ENCODE results near the gene TSGA10IP. TPM values are rescaled to one million over a fixed set of nuclear protein-coding genes. Genes with fewer than 3 reads are reported as not detected.

TSGA10IP gene
- total RNA-seq, 1 donor from 2014 or later: not detected

DNA sequence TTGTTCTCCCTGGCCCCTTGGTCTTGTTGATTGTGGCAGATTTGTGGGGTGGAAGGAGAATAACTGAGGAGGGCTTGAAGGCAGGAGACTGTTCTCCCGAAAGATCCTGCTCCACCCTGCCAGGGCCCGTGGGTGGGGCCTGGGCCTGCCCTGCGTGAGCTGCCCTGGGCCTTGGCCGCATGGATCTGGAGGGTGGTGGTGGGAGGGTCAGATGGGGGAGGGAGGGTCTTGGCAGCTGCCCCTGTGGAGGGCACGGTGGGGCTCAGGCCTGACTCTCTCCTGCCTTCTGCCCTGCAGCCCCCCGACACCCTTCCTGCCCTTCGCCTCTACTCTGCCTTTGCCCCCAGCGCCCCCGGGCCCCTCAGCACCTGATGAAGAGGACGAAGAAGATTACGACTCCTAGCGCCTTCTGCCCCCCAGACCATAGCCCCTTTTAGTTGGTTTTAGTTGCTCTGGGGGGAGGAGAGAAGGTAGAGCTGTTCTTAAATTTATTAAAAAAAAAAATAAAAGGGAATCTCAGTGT is 24.2 kb upstream of the TSGA10IP start:
- Mint-ChIP-seq H3K9me3 (no peaks in the 10 kb centered on the region), H3K27me3 (no peaks in the 10 kb centered on the region), H3K4me3 (peak overlapping the region; percentile 96), H3K27ac (peak overlapping the region; percentile 45), H3K4me1 (peaks cover 23% of the 10 kb centered on the region), H3K36me3 (ENCODE audit: low read depth) (peaks cover 30% of the 10 kb centered on the region)
- intact Hi-C loops (cut with micrococcal nuclease): no loop called here
- DNase-seq: no peak

GRCh38 chr11:65921876-65922275 is 23.4 kb upstream of the TSGA10IP start:
- H3K4me1 Mint-ChIP-seq: peaks cover 19% of the 10 kb centered on the region

GRCh38 chr11:65922565-65922964 is 22.7 kb upstream of the TSGA10IP start:
- H3K36me3 Mint-ChIP-seq (ENCODE audit: low read depth): peaks cover 27% of the 10 kb centered on the region
- H3K4me1 Mint-ChIP-seq: peaks cover 21% of the 10 kb centered on the region
- H3K4me3 Mint-ChIP-seq: no peak overlapping the region
- H3K27ac Mint-ChIP-seq: no peak overlapping the region
- intact Hi-C loops (cut with micrococcal nuclease): no loop called here
- H3K27me3 Mint-ChIP-seq: no peaks in the 10 kb centered on the region
- H3K9me3 Mint-ChIP-seq: no peaks in the 10 kb centered on the region
- DNase-seq: no peak

More at GRCh38 chr11:65921876-65922275, 23.4 kb upstream of the TSGA10IP start:
- Mint-ChIP-seq H3K9me3 (no peaks in the 10 kb centered on the region), H3K27me3 (no peaks in the 10 kb centered on the region), H3K4me3 (no peak overlapping the region), H3K27ac (no peak overlapping the region), H3K36me3 (ENCODE audit: low read depth) (peaks cover 27% of the 10 kb centered on the region)
- intact Hi-C loops (cut with micrococcal nuclease): no loop called here
- DNase-seq: no peak

- H3K9me3 Mint-ChIP-seq: no peaks in the 10 kb centered on the region
- H3K27me3 Mint-ChIP-seq: no peaks in the 10 kb centered on the region
- no peak for DNase-seq
- no peak overlapping the region for H3K4me3 Mint-ChIP-seq
- peaks cover 21% of the 10 kb centered on the region for H3K36me3 Mint-ChIP-seq (ENCODE audit: low read depth)
- H3K4me1 Mint-ChIP-seq: peaks cover 34% of the 10 kb centered on the region
- H3K27ac Mint-ChIP-seq: no peak overlapping the region
- intact Hi-C loops (cut with micrococcal nuclease): no loop called here
Observed at GRCh38 chr11:65925397-65925796, 19.9 kb upstream of the TSGA10IP start.

DNA sequence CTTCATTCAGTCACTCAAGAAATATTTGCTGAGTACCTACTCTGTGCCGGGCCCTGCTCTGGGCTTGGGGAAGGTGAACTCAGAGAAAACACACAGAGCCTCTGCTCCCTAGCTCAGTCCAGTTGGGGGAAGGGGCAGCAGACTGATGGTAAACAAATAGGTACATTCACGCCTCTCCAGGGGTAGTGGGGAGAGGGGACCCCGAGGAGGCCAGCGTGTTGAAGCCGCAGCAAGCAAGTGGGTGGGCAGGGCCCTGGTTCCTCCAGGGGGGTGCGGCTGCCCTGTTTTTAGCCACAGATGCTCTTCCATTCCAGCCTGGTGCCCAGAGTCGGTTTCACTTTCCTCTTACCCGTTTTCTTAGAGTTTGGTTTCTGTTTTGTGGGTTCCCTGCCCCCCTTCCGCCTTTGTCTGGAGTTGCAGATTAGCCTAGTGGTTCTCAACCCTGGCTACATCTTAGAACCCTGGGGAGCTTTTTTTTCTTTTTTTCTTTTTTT is 17.3 kb upstream of the TSGA10IP start:
- no peaks in the 10 kb centered on the region for H3K9me3 Mint-ChIP-seq
- intact Hi-C loops (cut with micrococcal nuclease): loop anchor here (1.0 kb wide), 3 partner anchors 9 to 40 kb away; partner anchors contain the start of genes C11orf68, DRAP1, FIBP and SART1
- DNase-seq: peak; percentile 94
- H3K36me3 Mint-ChIP-seq (ENCODE audit: low read depth): peaks cover 5% of the 10 kb centered on the region
- H3K4me3 Mint-ChIP-seq: peak overlapping the region; percentile 81
- H3K27ac Mint-ChIP-seq: peak overlapping the region; percentile 97
- peaks cover 42% of the 10 kb centered on the region for H3K4me1 Mint-ChIP-seq
- H3K27me3 Mint-ChIP-seq: no peaks in the 10 kb centered on the region

DNA sequence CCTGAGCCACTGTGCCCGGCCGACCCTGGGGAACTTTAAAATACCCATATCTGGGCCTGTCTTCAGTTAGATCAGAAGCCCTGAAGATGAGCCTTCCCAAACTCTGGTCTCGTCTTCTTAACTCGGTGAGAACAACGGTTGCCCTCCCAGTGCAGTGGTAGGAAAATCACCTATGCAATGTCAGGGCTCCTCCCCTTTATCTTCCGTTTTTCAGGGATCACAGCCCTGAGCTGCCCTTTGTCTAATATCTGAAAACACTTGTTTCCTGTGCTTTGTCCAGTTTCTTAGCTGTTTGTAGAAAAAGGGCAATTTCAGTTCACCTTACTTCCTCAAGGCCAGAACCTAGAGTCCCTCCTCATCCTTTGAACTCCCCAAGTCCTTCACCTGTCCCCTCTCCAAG is 16.6 kb upstream of the TSGA10IP start:
- Mint-ChIP-seq H3K4me3 (peak overlapping the region; percentile 81), H3K27me3 (no peaks in the 10 kb centered on the region), H3K36me3 (ENCODE audit: low read depth) (no peaks in the 10 kb centered on the region), H3K9me3 (no peaks in the 10 kb centered on the region), H3K27ac (peak overlapping the region; percentile 97), H3K4me1 (peaks cover 42% of the 10 kb centered on the region)
- no peak for DNase-seq
- intact Hi-C loops (cut with micrococcal nuclease): loop anchor here (1.0 kb wide), 3 partner anchors 9 to 40 kb away; partner anchors contain the start of genes C11orf68, DRAP1, FIBP and SART1

GRCh38 chr11:65931773-65932557 is 13.3 kb upstream of the TSGA10IP start:
- no peaks in the 10 kb centered on the region for H3K27me3 Mint-ChIP-seq
- peaks cover 36% of the 10 kb centered on the region for H3K4me1 Mint-ChIP-seq
- DNase-seq: no peak
- peak overlapping the region; percentile 75 for H3K27ac Mint-ChIP-seq
- H3K4me3 Mint-ChIP-seq: no peak overlapping the region
- no peaks in the 10 kb centered on the region for H3K36me3 Mint-ChIP-seq (ENCODE audit: low read depth)
- H3K9me3 Mint-ChIP-seq: no peaks in the 10 kb centered on the region
- intact Hi-C loops (cut with micrococcal nuclease): no loop called here

- no peak overlapping the region for H3K27ac Mint-ChIP-seq
- no peaks in the 10 kb centered on the region for H3K9me3 Mint-ChIP-seq
- H3K36me3 Mint-ChIP-seq (ENCODE audit: low read depth): no peaks in the 10 kb centered on the region
- peaks cover 31% of the 10 kb centered on the region for H3K4me1 Mint-ChIP-seq
- DNase-seq: no peak
- intact Hi-C loops (cut with micrococcal nuclease): no loop called here
- H3K4me3 Mint-ChIP-seq: no peak overlapping the region
- H3K27me3 Mint-ChIP-seq: no peaks in the 10 kb centered on the region
Observed at GRCh38 chr11:65932558-65932919, 12.7 kb upstream of the TSGA10IP start.

DNA sequence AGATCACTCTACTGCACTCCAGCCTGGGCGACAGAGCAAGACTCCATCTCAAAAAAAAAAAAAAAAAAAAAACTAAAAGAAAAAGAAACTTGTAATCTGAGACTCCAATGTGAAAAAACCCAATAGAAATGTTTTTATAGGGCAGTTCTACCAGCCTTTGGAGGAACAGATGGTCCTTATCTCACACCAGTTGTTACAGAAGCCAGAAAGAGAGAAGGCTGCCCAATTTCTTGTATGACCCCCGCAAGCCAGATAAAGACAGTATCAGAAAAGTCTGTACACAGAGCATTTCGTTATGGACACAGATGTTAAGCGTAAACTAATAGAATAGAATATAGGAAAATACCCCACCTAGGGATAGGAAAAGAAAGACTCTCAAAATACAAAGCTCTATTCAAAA is 11.3 kb upstream of the TSGA10IP start:
- DNase-seq: no peak
- intact Hi-C loops (cut with micrococcal nuclease): no loop called here
- no peaks in the 10 kb centered on the region for H3K9me3 Mint-ChIP-seq
- no peak overlapping the region for H3K4me3 Mint-ChIP-seq
- no peaks in the 10 kb centered on the region for H3K36me3 Mint-ChIP-seq (ENCODE audit: low read depth)
- no peak overlapping the region for H3K27ac Mint-ChIP-seq
- H3K4me1 Mint-ChIP-seq: peaks cover 16% of the 10 kb centered on the region
- no peaks in the 10 kb centered on the region for H3K27me3 Mint-ChIP-seq

DNA sequence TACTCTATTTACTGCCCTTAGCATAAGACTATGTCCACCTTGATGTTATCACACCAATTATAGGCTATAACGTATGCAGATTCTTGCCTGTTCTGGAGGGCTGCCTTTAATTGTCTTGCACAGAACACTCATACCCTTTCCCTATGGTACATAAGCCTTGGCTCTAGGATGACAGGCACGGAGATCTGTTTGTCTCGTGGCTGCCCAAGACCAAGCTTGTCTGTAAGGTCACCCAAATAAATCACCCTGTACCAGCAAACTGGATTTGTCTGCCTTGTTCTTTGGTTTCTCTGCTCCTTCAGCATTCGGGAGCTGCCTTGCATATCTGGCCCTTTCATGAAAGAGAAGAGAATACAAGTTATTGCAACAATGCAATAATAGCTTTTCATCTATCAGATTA is 7.5 kb upstream of the TSGA10IP start:
- intact Hi-C loops (cut with micrococcal nuclease): no loop called here
- no peak for DNase-seq
- Mint-ChIP-seq H3K27me3 (peaks cover 6% of the 10 kb centered on the region), H3K36me3 (ENCODE audit: low read depth) (no peaks in the 10 kb centered on the region), H3K4me1 (peaks cover 7% of the 10 kb centered on the region), H3K9me3 (no peaks in the 10 kb centered on the region), H3K27ac (no peak overlapping the region), H3K4me3 (no peak overlapping the region)

DNA sequence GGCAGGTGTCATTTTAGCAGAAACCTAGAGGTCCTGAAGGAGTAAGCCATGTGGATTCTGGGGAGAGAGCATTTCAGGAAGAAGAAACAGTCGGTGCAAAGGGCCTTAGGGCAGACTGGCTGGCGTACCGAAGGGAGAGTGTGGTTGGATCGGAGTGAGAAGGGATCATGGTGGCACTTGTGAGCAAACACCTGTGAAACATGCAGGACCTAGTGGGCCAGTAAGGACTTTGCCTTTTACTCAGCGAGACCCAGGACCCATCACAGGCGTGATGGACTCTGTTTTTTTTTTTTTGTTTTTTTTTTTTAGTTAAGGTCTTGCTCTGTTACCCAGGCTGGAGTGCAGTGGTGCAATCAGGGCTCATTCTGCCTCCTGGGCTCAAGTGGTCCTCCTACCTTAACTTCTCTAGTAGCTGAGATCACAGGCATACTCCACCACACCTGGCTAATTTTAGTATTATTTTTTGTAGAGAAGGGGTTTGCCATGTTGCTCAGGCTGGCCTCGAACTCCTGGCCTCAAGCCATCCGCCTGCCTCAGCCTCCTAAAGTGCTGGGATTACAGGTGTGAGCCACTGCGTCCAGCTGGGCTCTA is 3.5 kb upstream of the TSGA10IP start:
- peaks cover 7% of the 10 kb centered on the region for H3K4me1 Mint-ChIP-seq
- no peaks in the 10 kb centered on the region for H3K36me3 Mint-ChIP-seq (ENCODE audit: low read depth)
- no peak overlapping the region for H3K27ac Mint-ChIP-seq
- intact Hi-C loops (cut with micrococcal nuclease): no loop called here
- H3K9me3 Mint-ChIP-seq: no peaks in the 10 kb centered on the region
- no peak for DNase-seq
- H3K4me3 Mint-ChIP-seq: no peak overlapping the region
- peaks cover 6% of the 10 kb centered on the region for H3K27me3 Mint-ChIP-seq

DNA sequence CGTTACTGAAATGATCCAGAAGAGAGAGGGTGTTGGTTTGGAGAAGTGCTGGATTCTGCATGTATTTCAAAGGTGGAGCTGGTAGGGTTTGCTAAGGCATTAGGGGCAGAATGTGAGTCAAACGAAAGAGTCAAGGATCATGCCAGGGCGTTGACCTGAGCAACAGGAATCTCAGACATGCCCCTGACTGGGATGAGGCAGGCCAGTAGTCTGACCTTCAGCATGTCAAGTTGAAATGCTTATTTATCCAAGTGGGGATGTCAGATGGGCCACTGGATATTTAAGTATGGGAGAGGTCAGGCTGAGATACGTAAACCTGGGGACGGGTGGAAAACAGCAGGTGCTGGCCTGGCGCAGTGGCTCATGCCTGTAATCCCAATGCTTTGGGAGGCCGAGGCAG is 2.7 kb upstream of the TSGA10IP start:
- Mint-ChIP-seq H3K9me3 (no peaks in the 10 kb centered on the region), H3K4me1 (peaks cover 7% of the 10 kb centered on the region), H3K4me3 (no peak overlapping the region), H3K36me3 (ENCODE audit: low read depth) (no peaks in the 10 kb centered on the region), H3K27ac (no peak overlapping the region), H3K27me3 (peaks cover 6% of the 10 kb centered on the region)
- no peak for DNase-seq
- intact Hi-C loops (cut with micrococcal nuclease): no loop called here

DNA sequence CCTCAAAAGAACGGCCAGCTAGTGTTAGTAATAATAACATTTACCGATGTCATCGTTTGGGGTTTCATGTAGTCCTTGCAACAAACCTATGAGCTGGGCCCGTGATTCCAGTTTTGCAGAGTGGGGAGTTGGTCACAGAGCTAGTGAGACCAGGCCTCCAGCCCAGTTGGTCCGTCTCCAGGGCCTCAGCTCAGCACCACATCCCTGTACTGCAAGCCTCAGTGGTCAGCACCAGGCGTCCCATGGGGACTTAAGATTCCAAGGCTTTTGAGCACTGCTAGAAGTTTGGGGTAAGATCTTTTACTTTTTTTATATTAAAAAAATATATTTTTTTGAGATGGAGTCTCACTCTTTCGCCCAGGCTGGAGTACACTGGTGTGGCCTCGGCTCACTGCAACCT is 1.1 kb upstream of the TSGA10IP start:
- intact Hi-C loops (cut with micrococcal nuclease): no loop called here
- H3K4me3 Mint-ChIP-seq: no peak overlapping the region
- H3K36me3 Mint-ChIP-seq (ENCODE audit: low read depth): no peaks in the 10 kb centered on the region
- peaks cover 10% of the 10 kb centered on the region for H3K27me3 Mint-ChIP-seq
- peaks cover 7% of the 10 kb centered on the region for H3K4me1 Mint-ChIP-seq
- no peaks in the 10 kb centered on the region for H3K9me3 Mint-ChIP-seq
- H3K27ac Mint-ChIP-seq: no peak overlapping the region
- DNase-seq: no peak

DNA sequence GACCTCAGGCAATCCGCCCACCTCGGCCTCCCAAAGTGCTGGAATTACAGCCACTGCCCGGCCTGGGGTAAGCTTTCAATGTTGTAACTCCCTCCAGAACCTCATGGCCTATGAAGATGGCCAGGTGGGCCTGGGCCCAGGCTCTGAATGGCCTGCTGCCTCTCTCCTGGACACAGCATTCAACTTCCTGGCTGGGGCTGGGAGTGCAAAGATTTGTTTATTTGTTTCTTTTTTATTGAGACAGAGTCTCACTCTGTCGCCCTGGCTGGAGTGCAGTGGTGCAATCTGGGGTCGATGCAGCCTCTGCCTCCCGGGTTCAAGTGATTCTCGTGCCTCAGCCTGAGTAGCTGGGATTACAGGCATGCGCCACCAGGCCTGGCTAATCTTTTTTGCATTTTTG is 513 bp upstream of the TSGA10IP start:
- no peaks in the 10 kb centered on the region for H3K36me3 Mint-ChIP-seq (ENCODE audit: low read depth)
- H3K4me1 Mint-ChIP-seq: peaks cover 7% of the 10 kb centered on the region
- intact Hi-C loops (cut with micrococcal nuclease): no loop called here

More for the DNA sequence above, 513 bp upstream of the TSGA10IP start:
- Mint-ChIP-seq H3K4me3 (no peak overlapping the region), H3K27ac (no peak overlapping the region), H3K27me3 (peaks cover 10% of the 10 kb centered on the region), H3K9me3 (no peaks in the 10 kb centered on the region)
- DNase-seq: no peak

Measured in activated CD4-positive, alpha-beta T cell treated with anti-CD3 and anti-CD28 coated beads, Interleukin-2, amount 10 ng/mL, durations not matched to agents 24 days and 14 days (primary cell).